GM12865 (cell line): ENCODE results near the gene GSTM5.
"Not testable (repeated sequence)": the region's sequence is repeated elsewhere in the genome, so short reads cannot be mapped to it uniquely, and the experiment has no call there.

Source experiments
- DNase-seq: peaks from one replicate; pipeline ENCODE4 v3.0.0; 2010; ENCODE audit warnings: low read depth
- H3K4me3 ChIP-seq: 2 replicates; pipeline ENCODE4 v1.5.1; 2011; ENCODE audit warnings: mild to moderate bottlenecking, low read depth, low read length, control low read depth
- TF ChIP-seq, protein P1 (sequence below): IDR thresholded peaks from 2 replicates; pipeline ENCODE4 v1.5.1; 2011; ENCODE audit warnings: low read length, control low read depth, low read depth, inconsistent platforms; ENCODE audit not compliant: insufficient read depth; ENCODE audit errors: missing control alignments

The GSTM5 gene

DNA sequence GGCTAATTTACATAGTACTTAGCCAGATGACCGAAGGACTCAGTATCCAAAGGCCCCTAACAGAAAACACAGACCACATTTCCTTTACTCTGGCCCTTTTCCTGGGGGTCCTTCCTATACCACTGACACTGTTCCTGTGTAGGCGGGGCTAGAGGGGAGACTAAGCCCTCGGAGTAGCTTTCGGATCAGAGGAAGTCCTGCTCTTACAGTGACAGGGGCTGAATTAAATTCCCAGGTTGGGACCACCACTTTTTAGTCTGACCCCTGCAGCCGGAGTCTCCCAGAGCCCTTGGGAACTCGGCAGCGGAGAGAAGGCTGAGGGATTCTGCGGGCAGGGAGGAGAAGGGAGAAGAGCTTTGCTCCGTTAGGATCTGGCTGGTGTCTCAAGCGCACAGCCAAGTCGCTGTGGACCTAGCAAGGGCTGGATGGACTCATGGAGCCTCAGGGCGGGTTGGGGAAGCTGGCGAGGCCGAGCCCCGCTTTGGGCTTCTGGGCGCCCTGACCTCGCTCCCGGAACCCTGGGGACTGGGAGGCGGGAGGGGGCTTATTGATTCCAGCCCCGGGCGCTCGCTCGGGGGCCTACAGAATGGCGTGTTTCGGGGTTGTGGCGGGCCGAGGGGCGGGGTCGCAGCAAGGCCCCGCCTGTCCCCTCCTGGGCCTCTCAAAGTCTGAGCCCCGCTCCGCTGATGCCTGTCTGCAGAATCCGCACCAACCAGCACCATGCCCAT lies at the start of gene GSTM5:
Gene GSTM5, plus strand, starts transcription at position 659 of the 728 bp plus-strand sequence. Its CDS starts 62 bp downstream, at position 721.
- H3K4me3 ChIP-seq, DNase-seq: not testable (repeated sequence)

DNA sequence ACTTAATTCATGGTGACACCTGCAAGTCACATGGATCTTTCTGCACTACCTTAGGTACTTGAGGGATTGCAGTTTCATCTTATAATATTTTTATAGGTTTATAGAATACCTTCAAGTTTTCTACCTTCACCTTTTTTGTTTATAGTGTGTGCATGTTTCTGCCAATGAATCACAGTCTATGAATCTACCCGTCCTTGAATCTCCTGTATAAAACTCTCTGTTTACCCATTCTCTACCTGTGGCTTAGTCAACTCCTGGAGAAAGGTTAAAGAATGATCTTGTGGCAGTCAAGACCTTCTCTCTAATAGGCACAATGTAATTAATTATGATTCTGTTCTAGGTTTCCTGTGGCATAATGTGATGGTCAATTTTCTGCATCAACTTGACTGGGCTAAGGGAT lies 47.4 kb upstream of the GSTM5 start:
- DNase-seq, result no peak
- TF ChIP-seq, protein P1, sequence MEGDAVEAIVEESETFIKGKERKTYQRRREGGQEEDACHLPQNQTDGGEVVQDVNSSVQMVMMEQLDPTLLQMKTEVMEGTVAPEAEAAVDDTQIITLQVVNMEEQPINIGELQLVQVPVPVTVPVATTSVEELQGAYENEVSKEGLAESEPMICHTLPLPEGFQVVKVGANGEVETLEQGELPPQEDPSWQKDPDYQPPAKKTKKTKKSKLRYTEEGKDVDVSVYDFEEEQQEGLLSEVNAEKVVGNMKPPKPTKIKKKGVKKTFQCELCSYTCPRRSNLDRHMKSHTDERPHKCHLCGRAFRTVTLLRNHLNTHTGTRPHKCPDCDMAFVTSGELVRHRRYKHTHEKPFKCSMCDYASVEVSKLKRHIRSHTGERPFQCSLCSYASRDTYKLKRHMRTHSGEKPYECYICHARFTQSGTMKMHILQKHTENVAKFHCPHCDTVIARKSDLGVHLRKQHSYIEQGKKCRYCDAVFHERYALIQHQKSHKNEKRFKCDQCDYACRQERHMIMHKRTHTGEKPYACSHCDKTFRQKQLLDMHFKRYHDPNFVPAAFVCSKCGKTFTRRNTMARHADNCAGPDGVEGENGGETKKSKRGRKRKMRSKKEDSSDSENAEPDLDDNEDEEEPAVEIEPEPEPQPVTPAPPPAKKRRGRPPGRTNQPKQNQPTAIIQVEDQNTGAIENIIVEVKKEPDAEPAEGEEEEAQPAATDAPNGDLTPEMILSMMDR, result no peak
- no peak overlapping the region for H3K4me3 ChIP-seq

DNA sequence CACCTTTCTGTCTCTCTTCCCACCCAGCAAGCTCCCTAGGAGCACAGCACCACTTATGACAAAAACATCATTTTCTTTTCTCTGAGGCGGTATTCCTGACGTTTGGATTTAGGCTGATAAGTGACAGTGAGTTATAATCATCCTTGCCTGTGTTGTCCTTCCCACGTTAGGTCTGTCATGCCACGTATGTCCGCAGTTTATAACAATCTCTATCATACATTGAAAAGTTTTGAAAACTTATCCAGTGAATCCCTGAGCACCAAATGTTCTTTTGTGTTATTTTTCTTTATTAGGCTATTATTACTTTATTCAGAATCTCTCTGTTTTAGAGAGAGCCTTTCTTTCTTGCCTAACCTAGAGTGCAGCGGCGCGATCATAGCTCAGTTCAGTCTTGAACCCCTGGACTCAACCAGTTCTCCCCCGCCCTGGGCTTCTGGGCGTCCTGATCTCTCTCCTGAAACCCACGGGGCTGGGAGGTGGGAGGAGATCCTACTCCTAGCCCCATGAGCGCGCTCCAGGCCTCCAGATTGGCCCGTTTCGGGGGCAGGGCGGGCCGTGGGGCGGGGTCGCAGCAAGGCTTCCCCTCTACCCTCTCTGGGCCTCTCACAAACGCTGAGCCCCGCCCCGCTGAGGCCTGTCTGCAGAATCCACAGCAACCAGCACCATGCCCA lies 44.5 kb upstream of the GSTM5 start, which contains the start of gene GSTM2:
Gene GSTM2, plus strand, starts transcription at position 606 of the 671 bp plus-strand sequence. Its CDS starts 59 bp downstream, at position 665.
- no peak within 1 kb of the TSS for H3K4me3 ChIP-seq
- peak; percentile 43 for DNase-seq

DNA sequence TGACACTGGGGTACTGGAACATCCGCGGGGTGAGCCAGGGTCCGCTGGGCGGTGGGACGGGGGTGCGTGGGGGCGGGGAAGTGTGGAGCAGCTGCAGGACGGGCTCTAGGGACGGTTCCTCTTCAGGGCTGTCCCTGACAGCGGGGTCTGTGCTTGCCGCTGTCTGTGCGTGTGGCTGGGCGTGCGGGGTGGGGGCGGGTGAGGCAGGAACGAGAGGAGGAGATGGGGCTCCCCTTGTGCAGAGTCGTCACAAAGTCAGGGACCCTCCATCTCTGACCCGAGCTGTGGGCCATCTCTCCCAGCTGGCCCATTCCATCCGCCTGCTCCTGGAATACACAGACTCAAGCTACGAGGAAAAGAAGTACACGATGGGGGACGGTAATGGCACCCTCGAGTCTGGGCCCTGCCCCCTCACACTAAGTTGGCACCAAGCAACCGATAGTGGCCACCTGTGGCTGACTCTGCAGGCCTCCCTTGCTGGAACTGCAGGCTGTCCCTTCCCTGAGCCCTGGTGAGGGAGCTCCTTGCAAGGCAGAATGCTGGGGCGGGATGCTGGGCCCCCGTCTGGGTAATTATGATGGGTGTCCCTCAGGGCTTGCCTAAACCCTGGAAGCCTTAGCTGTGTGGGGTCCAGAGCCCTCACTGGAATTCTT lies 43.8 kb upstream of the GSTM5 start:
- TF ChIP-seq, protein P1, result no peak
- no peak for DNase-seq
- H3K4me3 ChIP-seq, result no peak overlapping the region

More for the DNA sequence above, 44.5 kb upstream of the GSTM5 start, which contains the start of gene GSTM2:
- TF ChIP-seq, protein P1, result no peak

DNA sequence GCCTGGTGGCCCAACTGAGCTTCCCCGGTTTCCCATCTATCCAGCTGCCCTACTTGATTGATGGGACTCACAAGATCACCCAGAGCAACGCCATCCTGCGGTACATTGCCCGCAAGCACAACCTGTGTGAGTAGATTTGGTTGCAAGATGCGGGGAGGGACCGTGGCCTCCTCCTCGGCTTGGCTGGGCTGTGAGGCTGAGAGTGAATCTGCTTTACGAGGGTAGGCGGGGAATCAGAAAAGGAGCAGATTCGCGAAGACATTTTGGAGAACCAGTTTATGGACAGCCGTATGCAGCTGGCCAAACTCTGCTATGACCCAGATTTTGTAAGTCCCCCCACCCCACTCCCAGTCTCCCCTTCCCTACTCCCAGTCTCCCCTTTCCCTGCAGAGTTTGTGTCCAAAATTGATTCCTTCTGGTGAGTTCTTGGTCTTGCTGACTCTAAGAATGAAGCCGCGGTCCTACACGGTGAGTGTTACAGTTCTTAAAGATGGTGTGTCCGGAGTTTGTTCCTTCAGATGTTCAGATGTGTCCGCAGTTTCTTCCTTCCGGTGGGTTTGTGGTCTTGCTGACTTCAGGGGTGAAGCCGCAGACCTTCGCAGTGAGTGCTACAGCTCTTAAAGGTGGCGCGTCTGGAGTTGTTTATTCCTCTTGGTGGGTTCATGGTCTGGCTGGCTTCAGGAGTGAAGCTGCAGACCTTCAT lies 42.7 kb upstream of the GSTM5 start:
- no peak overlapping the region for H3K4me3 ChIP-seq
- no peak for DNase-seq
- TF ChIP-seq, protein P1, result no peak

DNA sequence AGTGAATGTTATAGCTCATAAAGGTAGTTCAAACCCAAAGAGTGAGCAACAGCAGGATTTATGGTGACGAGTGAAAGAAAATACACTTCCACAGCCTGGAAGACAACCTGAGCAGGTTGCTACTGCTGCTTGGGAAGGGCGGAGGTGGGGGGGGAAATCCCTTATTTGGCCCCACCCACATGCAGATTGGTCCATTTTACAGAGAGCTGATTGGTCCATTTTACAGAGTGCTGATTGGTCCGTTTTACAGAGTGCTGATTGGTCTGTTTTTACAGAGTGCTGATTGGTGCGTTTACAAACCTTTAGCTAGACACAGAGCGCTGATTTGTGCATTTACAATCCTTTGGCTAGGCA lies 42.1 kb upstream of the GSTM5 start:
- H3K4me3 ChIP-seq, DNase-seq: not testable (repeated sequence)

DNA sequence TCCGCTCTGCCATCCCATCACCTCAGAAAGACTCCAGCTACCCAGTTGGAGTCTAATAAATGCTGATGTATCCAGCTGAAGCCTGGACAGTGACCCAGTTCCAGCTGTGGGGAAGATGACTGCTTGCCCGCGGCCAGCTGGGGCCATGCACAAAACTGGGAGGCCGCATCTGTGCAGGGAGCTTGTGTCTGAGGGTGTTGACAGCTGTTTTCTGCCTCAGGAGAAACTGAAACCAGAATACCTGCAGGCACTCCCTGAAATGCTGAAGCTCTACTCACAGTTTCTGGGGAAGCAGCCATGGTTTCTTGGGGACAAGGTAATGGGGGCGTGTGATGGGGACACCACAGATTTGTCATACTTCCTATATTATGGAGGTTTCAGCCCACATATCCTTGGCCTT lies 41.0 kb upstream of the GSTM5 start:
- TF ChIP-seq, protein P1, result no peak
- DNase-seq, result no peak
- no peak overlapping the region for H3K4me3 ChIP-seq

DNA sequence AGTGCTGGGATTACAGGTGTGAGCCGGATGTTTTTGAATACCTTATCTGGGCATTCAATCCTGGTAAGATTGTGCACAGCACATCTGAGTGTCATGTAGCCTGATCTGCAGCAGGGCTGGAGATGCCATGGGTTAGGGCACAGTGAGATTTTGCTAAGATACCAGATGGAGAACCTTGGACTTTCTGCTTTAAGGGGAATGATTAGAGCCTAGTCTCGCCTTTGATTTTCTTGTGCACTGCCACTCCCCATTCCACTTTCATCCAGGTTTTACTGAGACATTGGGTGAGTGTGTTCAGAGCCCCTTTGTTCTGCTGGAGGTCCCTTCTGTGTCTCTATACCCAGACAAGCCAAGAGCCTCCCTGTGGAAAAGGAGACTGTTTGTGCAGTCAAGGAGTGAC lies 38.2 kb upstream of the GSTM5 start:
- DNase-seq, H3K4me3 ChIP-seq: not testable (repeated sequence)

DNA sequence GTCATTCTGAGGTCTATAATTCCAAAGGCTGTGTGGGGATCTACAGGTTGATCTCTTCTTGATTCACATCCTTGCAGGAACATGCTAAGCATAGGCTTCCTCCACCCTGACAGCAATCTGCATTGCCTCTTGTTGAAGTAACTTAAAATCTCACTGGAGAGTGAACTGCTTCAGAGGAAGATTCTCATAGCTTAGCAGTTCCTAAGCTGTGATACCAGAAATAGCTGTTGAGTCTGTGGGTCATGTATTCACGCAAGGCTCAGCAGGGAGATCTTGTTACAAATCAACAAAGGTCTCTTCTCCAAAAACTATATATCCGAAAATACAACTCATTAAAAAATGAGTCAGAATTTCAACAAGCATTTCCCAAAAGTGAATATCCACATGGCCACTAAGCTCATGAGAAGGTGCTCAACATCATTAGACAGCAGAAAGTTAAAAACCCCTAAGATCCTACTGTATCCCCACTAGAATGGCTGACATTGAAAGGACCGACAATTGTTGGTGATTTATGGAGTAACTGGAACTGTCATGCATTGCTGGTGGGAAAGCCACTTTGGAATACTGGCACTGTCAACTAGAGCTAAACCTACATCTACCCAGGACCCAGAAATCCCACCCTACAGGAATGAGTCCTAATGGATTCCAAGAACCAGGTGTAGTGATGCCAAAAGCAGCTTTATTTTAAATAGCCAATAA lies 35.2 kb upstream of the GSTM5 start:
- not testable (repeated sequence) for DNase-seq, H3K4me3 ChIP-seq
